NT2/D1 (cell line): ENCODE measurements around the gene CDON.

Source experiments
- YY1 ChIP-seq: IDR thresholded peaks from 2 replicates; pipeline ENCODE4 v1.6.1; 2011; ENCODE audit not compliant: insufficient read length, insufficient read depth
- ZNF274 ChIP-seq: IDR thresholded peaks from 2 replicates; pipeline ENCODE4 v1.6.1; 2011; ENCODE audit warnings: mild to moderate bottlenecking, low read depth, low read length

DNA sequence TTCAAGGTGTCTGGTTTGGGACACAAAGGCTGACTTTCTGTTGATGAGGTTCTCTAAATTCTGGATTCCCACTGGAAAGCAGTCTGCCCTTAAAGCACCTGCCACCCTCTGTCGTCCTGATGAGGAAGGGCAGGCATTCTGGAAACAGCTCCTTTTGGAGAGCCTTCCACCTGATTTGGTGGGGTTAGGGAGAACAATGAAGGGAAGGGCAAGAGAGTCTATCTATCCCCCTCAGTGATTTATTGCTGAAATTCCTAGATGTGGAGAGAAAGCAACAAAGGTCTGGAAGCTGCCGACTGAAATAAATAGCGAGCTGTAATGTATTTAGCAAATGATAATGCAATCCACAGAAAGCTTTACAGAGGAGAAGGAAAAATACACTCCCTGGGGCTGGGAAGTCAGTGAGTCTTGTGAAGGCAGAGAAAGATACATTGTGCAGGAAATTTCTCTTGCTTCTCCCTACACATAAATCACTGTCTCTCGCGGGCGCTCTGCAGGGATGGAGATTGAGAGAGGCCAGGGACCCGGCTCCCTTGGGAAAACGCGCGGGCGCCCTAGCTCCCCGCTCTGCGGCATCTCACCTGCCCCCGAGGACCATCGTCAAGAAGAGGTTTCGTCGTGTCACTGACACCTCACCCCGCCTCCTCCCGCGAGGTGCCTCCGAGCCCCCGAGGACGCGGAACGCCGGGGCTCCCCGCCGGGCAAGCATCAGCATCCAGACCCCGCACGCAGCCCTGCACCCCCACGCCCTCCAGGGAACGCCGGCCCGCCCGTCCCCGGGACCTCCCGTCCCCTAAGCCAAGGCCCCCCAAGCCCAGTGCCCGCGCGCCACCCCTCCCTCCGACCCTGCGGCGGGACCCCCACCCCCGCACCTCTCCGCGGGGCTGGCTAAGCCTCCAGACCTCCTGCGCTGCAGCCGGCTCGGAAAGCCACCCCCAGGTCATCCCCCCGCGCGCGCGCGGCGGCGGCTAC, 673 bp downstream of the CDON start:
- no peak for TF ChIP-seq YY1
- no peak for TF ChIP-seq ZNF274
